HepG2 (cell line): ENCODE measurements around the gene EFNA3. TPM values are rescaled to one million over a fixed set of nuclear protein-coding genes. Genes with fewer than 3 reads are reported as not detected.

Source experiments
- ARNT2 ChIP-seq: sonication (generic); formaldehyde crosslinking; IDR thresholded peaks from 2 replicates; pipeline ENCODE4 v1.8.0; 2022; ENCODE audit warnings: mild to moderate bottlenecking, low read depth, missing genetic modification reagents, moderate library complexity
- ESRRA ChIP-seq: sonication (generic); formaldehyde crosslinking; IDR thresholded peaks from 2 replicates; pipeline ENCODE4 v1.5.1; 2020; ENCODE audit warnings: mild to moderate bottlenecking, low read depth, missing genetic modification reagents
- U2AF1 ChIP-seq: fragments of 200-400 bp; formaldehyde crosslinking; optimal IDR thresholded peaks from 2 replicates; pipeline ENCODE3; 2017; ENCODE audit warnings: mild to moderate bottlenecking, low read depth, low read length
- ZNF101 ChIP-seq: sonication (generic); formaldehyde crosslinking; IDR thresholded peaks from 2 replicates; pipeline ENCODE4 v1.4.0; 2020; ENCODE audit warnings: mild to moderate bottlenecking, low read depth, missing genetic modification reagents, borderline replicate concordance
- ZNF296 ChIP-seq: sonication (generic); formaldehyde crosslinking; conservative IDR thresholded peaks from 2 replicates; pipeline ENCODE4 v1.5.0; 2020; ENCODE audit warnings: mild to moderate bottlenecking, missing genetic modification reagents
- ZNF335 ChIP-seq: sonication (generic); formaldehyde crosslinking; IDR thresholded peaks from 2 replicates; pipeline ENCODE4 v1.4.0; 2020; ENCODE audit warnings: missing genetic modification reagents
- ZNF567 ChIP-seq: sonication (generic); formaldehyde crosslinking; IDR thresholded peaks from 2 replicates; pipeline ENCODE4 v1.8.1; 2023; ENCODE audit warnings: mild to moderate bottlenecking, missing genetic modification reagents, borderline replicate concordance
- ZNF704 ChIP-seq: sonication (generic); formaldehyde crosslinking; IDR thresholded peaks from 2 replicates; pipeline ENCODE4 v1.8.1; 2023; ENCODE audit warnings: mild to moderate bottlenecking, inconsistent platforms, moderate library complexity, missing genetic modification reagents, borderline replicate concordance
- ZNF788 ChIP-seq: sonication (generic); formaldehyde crosslinking; IDR thresholded peaks from 2 replicates; pipeline ENCODE4 v1.5.0; 2020; ENCODE audit warnings: mild to moderate bottlenecking, missing genetic modification reagents, borderline replicate concordance
- ZNF883 ChIP-seq: sonication (generic); formaldehyde crosslinking; IDR thresholded peaks from 2 replicates; pipeline ENCODE4 v1.5.1; 2020; ENCODE audit warnings: mild to moderate bottlenecking, missing genetic modification reagents; ENCODE audit errors: not compliant biosample characterization
- polyA plus RNA-seq, 8 experiments: library from polyadenylated mRNA; depleted of rRNA in 3 of 8; stranded (reverse) in 7 of 8; unstranded in 1 of 8; fragments of >200 nt; fragmentation: Illumina TruSeq in 4 of 8; extraction: Trizol in 4 of 8; gene quantifications; 2 replicates each; pipeline versions ENCODE4 v1.2.1 to v1.2.3, GENCODE V29; 2011 to 2016; ENCODE audit warnings: low read depth in 4 of 8, missing spikeins in 1 of 8, mixed read lengths in 1 of 8; ENCODE audit not compliant: insufficient read depth in 1 of 8
- total RNA-seq, 5 experiments: library from RNA; depleted of rRNA; stranded (reverse); fragments of >200 nt; fragmentation: Illumina TruSeq; extraction: Trizol; gene quantifications; 2 replicates each; pipeline ENCODE4 v1.2.3, GENCODE V29; 2016; ENCODE audit warnings: low read depth in 1 of 5
- TF ChIP-seq, protein P1 (sequence below): sonication (generic); formaldehyde crosslinking; IDR thresholded peaks from 2 replicates; pipeline ENCODE4 v1.4.0; 2020; ENCODE audit warnings: missing genetic modification reagents, borderline replicate concordance
- TF ChIP-seq, protein P2 (sequence below): sonication (generic); IDR thresholded peaks from 2 replicates; pipeline ENCODE4 v1.6.1; 2016; ENCODE audit warnings: low read depth, borderline replicate concordance
- TF ChIP-seq, protein P3 (sequence below): sonication (generic); formaldehyde crosslinking; IDR thresholded peaks from 2 replicates; pipeline ENCODE4 v1.4.0; 2020; ENCODE audit warnings: missing genetic modification reagents
- TF ChIP-seq, protein P4 (sequence below): sonication (generic); formaldehyde crosslinking; IDR thresholded peaks from 2 replicates; pipeline ENCODE4 v1.4.0; 2020; ENCODE audit warnings: mild to moderate bottlenecking, missing genetic modification reagents, borderline replicate concordance

The EFNA3 gene
- total and polyA plus RNA-seq, 2 of the 13 experiments (the other 11 are each of a cell fraction or from before 2014, with no cell fraction given): 1.0 to 5.7 TPM

DNA sequence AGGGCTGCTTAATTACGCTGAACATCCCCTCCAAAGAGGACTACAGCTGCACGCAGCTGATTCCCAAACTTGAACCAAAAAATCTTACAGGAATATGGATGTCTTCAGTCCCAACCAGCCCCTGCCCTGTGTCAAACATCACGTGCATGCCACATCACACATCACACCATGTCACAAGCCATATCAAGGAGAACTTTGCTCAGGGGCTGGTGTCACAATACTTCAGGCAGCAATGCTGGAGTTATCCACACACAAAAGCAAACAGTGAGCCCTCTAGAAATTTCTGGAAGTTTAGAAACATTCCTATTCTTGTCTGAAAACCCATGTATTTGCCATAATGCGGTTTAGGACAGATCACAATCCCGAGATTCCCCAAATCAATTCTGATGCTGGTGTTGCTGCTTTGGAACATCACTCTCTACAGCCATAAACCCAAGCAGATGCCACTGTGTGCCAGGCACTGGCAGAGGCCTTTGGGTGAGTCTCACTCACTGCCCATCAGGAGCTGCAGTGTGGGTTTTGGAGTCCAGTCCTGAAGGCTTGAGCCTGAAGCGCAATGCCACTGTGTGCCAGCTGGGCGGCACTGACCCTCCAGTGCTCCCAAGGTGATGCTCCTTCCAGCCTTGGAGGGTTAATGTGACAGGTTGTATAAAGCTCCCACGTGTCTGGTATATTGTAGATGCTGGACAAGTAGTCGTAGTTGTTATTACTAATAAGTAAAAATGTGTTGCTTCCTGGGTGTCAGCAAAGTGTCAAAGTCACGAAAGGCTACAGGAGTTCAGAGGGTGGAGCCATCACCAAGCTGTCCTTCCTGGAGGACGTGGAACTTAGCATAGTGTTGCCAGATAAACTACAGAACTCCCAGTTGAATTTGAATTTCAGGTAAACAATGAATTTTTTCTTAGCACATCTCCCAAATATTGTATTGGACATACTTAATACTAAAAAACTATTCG lies 28.9 kb downstream of the EFNA3 start (continued):
- TF ChIP-seq, protein P1, sequence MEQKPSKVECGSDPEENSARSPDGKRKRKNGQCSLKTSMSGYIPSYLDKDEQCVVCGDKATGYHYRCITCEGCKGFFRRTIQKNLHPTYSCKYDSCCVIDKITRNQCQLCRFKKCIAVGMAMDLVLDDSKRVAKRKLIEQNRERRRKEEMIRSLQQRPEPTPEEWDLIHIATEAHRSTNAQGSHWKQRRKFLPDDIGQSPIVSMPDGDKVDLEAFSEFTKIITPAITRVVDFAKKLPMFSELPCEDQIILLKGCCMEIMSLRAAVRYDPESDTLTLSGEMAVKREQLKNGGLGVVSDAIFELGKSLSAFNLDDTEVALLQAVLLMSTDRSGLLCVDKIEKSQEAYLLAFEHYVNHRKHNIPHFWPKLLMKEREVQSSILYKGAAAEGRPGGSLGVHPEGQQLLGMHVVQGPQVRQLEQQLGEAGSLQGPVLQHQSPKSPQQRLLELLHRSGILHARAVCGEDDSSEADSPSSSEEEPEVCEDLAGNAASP: 0 out of 2 replicates have a peak, but pooled peaks have one; percentile 36
- TF ChIP-seq, protein P2, sequence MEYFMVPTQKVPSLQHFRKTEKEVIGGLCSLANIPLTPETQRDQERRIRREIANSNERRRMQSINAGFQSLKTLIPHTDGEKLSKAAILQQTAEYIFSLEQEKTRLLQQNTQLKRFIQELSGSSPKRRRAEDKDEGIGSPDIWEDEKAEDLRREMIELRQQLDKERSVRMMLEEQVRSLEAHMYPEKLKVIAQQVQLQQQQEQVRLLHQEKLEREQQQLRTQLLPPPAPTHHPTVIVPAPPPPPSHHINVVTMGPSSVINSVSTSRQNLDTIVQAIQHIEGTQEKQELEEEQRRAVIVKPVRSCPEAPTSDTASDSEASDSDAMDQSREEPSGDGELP: no peak
- no peak for TF ChIP-seq ESRRA
- no peak for TF ChIP-seq ZNF335 (CRISPR knock-in tag)
- peak; percentile 37; the same call in 1 of the 2 replicates for TF ChIP-seq ZNF788 (CRISPR knock-in tag)
- no peak for TF ChIP-seq ZNF296
- no peak for TF ChIP-seq ARNT2 (CRISPR knock-in tag)
- TF ChIP-seq, protein P3, sequence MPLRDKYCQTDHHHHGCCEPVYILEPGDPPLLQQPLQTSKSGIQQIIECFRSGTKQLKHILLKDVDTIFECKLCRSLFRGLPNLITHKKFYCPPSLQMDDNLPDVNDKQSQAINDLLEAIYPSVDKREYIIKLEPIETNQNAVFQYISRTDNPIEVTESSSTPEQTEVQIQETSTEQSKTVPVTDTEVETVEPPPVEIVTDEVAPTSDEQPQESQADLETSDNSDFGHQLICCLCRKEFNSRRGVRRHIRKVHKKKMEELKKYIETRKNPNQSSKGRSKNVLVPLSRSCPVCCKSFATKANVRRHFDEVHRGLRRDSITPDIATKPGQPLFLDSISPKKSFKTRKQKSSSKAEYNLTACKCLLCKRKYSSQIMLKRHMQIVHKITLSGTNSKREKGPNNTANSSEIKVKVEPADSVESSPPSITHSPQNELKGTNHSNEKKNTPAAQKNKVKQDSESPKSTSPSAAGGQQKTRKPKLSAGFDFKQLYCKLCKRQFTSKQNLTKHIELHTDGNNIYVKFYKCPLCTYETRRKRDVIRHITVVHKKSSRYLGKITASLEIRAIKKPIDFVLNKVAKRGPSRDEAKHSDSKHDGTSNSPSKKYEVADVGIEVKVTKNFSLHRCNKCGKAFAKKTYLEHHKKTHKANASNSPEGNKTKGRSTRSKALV: no peak
- no peak for TF ChIP-seq U2AF1
- no peak for TF ChIP-seq ZNF101 (CRISPR knock-in tag)
- 0 out of 2 replicates have a peak, but pooled peaks have one; percentile 39 for TF ChIP-seq ZNF567
- no peak for TF ChIP-seq ZNF883 (CRISPR knock-in tag)
- TF ChIP-seq ZNF704 (CRISPR knock-in tag): no peak
- TF ChIP-seq, protein P4, sequence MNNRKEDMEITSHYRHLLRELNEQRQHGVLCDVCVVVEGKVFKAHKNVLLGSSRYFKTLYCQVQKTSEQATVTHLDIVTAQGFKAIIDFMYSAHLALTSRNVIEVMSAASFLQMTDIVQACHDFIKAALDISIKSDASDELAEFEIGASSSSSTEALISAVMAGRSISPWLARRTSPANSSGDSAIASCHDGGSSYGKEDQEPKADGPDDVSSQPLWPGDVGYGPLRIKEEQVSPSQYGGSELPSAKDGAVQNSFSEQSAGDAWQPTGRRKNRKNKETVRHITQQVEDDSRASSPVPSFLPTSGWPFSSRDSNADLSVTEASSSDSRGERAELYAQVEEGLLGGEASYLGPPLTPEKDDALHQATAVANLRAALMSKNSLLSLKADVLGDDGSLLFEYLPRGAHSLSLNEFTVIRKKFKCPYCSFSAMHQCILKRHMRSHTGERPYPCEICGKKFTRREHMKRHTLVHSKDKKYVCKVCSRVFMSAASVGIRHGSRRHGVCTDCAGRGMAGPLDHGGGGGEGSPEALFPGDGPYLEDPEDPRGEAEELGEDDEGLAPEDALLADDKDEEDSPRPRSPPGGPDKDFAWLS (CRISPR knock-in tag): no peak
